ENCODE data around the gene NPM3. TPM values are rescaled to one million over a fixed set of nuclear protein-coding genes. Genes with fewer than 3 reads are reported as not detected.

Gene NPM3
- total RNA-seq, 2 experiments from 2014 or later = 15.5 to 15.8 TPM

- ChIA-PET CTCF (no interaction called here), POLR2A (no interaction called here)
- no peak overlapping the region for H3K27ac Mint-ChIP-seq
Observed at GRCh38 chr10:101745074-101745696, 38.1 kb downstream of the NPM3 start.

DNA sequence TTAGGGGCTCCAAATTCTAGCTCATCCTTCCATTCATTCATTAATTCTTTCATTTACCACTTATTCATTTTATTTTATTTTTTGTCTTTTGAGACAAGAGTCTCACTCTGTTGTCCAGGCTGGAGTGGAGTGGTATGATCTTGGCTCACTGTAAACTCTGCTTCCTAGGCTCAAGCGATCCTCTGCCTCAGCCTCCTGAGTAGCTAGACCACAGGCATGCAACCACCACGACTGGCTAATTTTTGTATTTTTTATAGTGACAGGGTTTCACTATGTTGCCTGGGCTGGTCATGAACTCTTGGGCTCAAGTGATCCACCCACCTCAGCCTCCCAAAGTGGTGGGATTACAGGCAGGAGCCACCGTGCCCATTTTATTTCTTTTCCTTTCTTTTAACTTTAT is 39.0 kb downstream of the NPM3 start:
- POLR2A ChIA-PET = no interaction called here

More at GRCh38 chr10:101745074-101745696, 38.1 kb downstream of the NPM3 start:
- ATAC-seq (ENCODE audit: poor library complexity) (no peak), DNase-seq (no peak)
- Mint-ChIP-seq H3K27me3 (peaks cover 3% of the 10 kb centered on the region), H3K9me3 (no peaks in the 10 kb centered on the region), H3K36me3 (ENCODE audit: low read depth) (no peaks in the 10 kb centered on the region), H3K4me3 (no peak overlapping the region), H3K4me1 (ENCODE audit: low read depth) (no peaks in the 10 kb centered on the region)
- H3K36me3 ChIP-seq (ENCODE audit: insufficient read depth, low read length) = no peaks in the 10 kb centered on the region
- peaks cover 3 to 4% of the 10 kb centered on the region in 2 experiments for H3K27me3 ChIP-seq (ENCODE audit: control insufficient read depth in 1 of 2, insufficient read depth in 2 of 2, low read length in 2 of 2)
- intact Hi-C loops (cut with DNase I, micrococcal nuclease) = no loop called here
- H3K9me3 ChIP-seq (ENCODE audit: control insufficient read depth in 1 of 2, insufficient read depth in 1 of 2, low read length in 2 of 2) = no peaks in the 10 kb centered on the region
- TF ChIP-seq, protein P1, sequence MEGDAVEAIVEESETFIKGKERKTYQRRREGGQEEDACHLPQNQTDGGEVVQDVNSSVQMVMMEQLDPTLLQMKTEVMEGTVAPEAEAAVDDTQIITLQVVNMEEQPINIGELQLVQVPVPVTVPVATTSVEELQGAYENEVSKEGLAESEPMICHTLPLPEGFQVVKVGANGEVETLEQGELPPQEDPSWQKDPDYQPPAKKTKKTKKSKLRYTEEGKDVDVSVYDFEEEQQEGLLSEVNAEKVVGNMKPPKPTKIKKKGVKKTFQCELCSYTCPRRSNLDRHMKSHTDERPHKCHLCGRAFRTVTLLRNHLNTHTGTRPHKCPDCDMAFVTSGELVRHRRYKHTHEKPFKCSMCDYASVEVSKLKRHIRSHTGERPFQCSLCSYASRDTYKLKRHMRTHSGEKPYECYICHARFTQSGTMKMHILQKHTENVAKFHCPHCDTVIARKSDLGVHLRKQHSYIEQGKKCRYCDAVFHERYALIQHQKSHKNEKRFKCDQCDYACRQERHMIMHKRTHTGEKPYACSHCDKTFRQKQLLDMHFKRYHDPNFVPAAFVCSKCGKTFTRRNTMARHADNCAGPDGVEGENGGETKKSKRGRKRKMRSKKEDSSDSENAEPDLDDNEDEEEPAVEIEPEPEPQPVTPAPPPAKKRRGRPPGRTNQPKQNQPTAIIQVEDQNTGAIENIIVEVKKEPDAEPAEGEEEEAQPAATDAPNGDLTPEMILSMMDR (IDR thresholded peaks at IDR 0.05) = no peak
- no peak overlapping the region for H3K4me3 ChIP-seq (ENCODE audit: low read length)
- H3K4me1 ChIP-seq (ENCODE audit: insufficient read depth, low read length) = no peaks in the 10 kb centered on the region
- no peak overlapping the region for H3K27ac ChIP-seq (ENCODE audit: low read depth in 1 of 2, low read length in 2 of 2)

GRCh38 chr10:101741938-101742337 is 41.3 kb downstream of the NPM3 start:
- POLR2A ChIA-PET = no interaction called here

More for the DNA sequence above, 39.0 kb downstream of the NPM3 start:
- H3K9me3 Mint-ChIP-seq = no peaks in the 10 kb centered on the region
- ATAC-seq (ENCODE audit: poor library complexity) (no peak), DNase-seq (no peak)
- intact Hi-C loops (cut with DNase I, micrococcal nuclease) = no loop called here
- TF ChIP-seq, protein P1 (IDR thresholded peaks at IDR 0.05) = no peak
- no peaks in the 10 kb centered on the region for H3K36me3 Mint-ChIP-seq (ENCODE audit: low read depth)
- H3K27me3 ChIP-seq (ENCODE audit: control insufficient read depth in 1 of 2, insufficient read depth in 2 of 2, low read length in 2 of 2) = peaks cover 3 to 4% of the 10 kb centered on the region in 2 experiments
- H3K27me3 Mint-ChIP-seq = peaks cover 3% of the 10 kb centered on the region
- H3K4me1 Mint-ChIP-seq (ENCODE audit: low read depth) = no peaks in the 10 kb centered on the region
- H3K36me3 ChIP-seq (ENCODE audit: insufficient read depth, low read length) = no peaks in the 10 kb centered on the region
- CTCF ChIA-PET = no interaction called here
- H3K4me3 ChIP-seq (ENCODE audit: low read length) = no peak overlapping the region
- no peaks in the 10 kb centered on the region for H3K9me3 ChIP-seq (ENCODE audit: control insufficient read depth in 1 of 2, insufficient read depth in 1 of 2, low read length in 2 of 2)
- no peak overlapping the region for H3K4me3 Mint-ChIP-seq
- no peak overlapping the region for H3K27ac Mint-ChIP-seq
- H3K4me1 ChIP-seq (ENCODE audit: insufficient read depth, low read length) = no peaks in the 10 kb centered on the region
- no peak overlapping the region for H3K27ac ChIP-seq (ENCODE audit: low read depth in 1 of 2, low read length in 2 of 2)

More at GRCh38 chr10:101741938-101742337, 41.3 kb downstream of the NPM3 start:
- no peak overlapping the region for H3K27ac Mint-ChIP-seq
- DNase-seq (no peak), ATAC-seq (ENCODE audit: poor library complexity) (no peak)
- H3K4me1 Mint-ChIP-seq (ENCODE audit: low read depth) = no peaks in the 10 kb centered on the region
- H3K36me3 Mint-ChIP-seq (ENCODE audit: low read depth) = no peaks in the 10 kb centered on the region
- no peak overlapping the region for H3K27ac ChIP-seq (ENCODE audit: low read depth in 1 of 2, low read length in 2 of 2)
- TF ChIP-seq, protein P1 (IDR thresholded peaks at IDR 0.05) = no peak
- intact Hi-C loops (cut with DNase I, micrococcal nuclease) = no loop called here
- no peaks in the 10 kb centered on the region for H3K36me3 ChIP-seq (ENCODE audit: insufficient read depth, low read length)
- CTCF ChIA-PET = no interaction called here
- H3K27me3 Mint-ChIP-seq = peaks cover 3% of the 10 kb centered on the region
- peaks cover 3 to 4% of the 10 kb centered on the region in 2 experiments for H3K27me3 ChIP-seq (ENCODE audit: control insufficient read depth in 1 of 2, insufficient read depth in 2 of 2, low read length in 2 of 2)
- H3K9me3 Mint-ChIP-seq = no peaks in the 10 kb centered on the region
- no peak overlapping the region for H3K4me3 ChIP-seq (ENCODE audit: low read length)
- no peaks in the 10 kb centered on the region for H3K4me1 ChIP-seq (ENCODE audit: insufficient read depth, low read length)
- no peak overlapping the region for H3K4me3 Mint-ChIP-seq
- no peaks in the 10 kb centered on the region for H3K9me3 ChIP-seq (ENCODE audit: control insufficient read depth in 1 of 2, insufficient read depth in 1 of 2, low read length in 2 of 2)
